ENCODE measurements around the gene SEMA6C.
A peak's percentile ranks its signal among the peaks of the same experiment; 100 is the strongest.

SEMA6C gene

DNA sequence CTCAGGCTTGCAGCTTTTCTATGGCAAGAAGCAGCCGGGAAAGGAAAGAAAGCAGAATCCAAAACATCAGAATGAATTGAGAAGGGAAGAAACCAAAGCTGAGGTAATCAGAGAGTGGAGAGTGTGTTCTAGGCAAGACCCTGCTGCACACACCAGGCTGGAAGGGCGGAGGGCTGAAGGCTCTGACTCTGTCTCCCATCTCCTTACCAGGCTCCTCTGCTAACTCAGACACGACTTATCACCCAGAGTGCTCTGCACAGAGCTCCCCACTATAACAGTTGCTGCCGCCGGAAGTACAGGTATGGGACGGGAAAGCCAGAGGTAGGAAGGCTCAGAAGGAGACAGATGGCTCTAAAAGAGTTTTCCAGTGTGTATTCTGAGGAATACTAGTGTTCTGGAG, 20.7 kb upstream of the SEMA6C start:
- peak overlapping the region; percentile 82; the same call in 1 of the 2 replicates for H3K4me3 ChIP-seq (ENCODE audit: low read depth, low read length)
- POLR2A ChIA-PET: interaction anchor here (1.0 to 3.3 kb wide), 4 partner anchors 7 to 114 kb away, joined by 3 to 23 read pairs (median 3); partner anchors contain the start of genes VPS72 and ZNF687
- TF ChIP-seq PRDM1 (tag by site-specific recombination; IDR thresholded peaks at IDR 0.05): no peak
- no peak for TF ChIP-seq ZNF23 (tag by site-specific recombination; IDR thresholded peaks at IDR 0.05; ENCODE audit: borderline replicate concordance)
- TF ChIP-seq GLI4 (tag by site-specific recombination; IDR thresholded peaks at IDR 0.05): no peak
- no peak for TF ChIP-seq GLI2 (tag by site-specific recombination; IDR thresholded peaks at IDR 0.05; ENCODE audit: borderline replicate concordance, low read depth)
- no peak for TF ChIP-seq ZBTB21 (tag by site-specific recombination; IDR thresholded peaks at IDR 0.05)
- TF ChIP-seq ZNF768 (tag by site-specific recombination; IDR thresholded peaks at IDR 0.05): no peak
- TF ChIP-seq SALL2 (tag by site-specific recombination; IDR thresholded peaks at IDR 0.05; ENCODE audit: borderline replicate concordance): no peak
- no peak for TF ChIP-seq MEIS1 (CRISPR knock-in tag; IDR thresholded peaks at IDR 0.05; ENCODE audit: borderline replicate concordance)
- TF ChIP-seq, protein P1, sequence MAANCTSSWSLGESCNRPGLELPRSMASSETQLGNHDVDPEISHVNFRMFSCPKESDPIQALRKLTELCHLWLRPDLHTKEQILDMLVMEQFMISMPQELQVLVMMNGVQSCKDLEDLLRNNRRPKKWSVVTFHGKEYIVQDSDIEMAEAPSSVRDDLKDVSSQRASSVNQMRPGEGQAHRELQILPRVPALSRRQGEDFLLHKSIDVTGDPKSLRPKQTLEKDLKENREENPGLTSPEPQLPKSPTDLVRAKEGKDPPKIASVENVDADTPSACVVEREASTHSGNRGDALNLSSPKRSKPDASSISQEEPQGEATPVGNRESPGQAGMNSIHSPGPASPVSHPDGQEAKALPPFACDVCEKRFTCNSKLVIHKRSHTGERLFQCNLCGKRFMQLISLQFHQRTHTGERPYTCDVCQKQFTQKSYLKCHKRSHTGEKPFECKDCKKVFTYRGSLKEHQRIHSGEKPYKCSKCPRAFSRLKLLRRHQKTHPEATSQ (tag by site-specific recombination; IDR thresholded peaks at IDR 0.05): no peak
- TF ChIP-seq SP3 (tag by site-specific recombination; IDR thresholded peaks at IDR 0.05): no peak
- no peak for TF ChIP-seq EGR2 (tag by site-specific recombination; IDR thresholded peaks at IDR 0.05; ENCODE audit: low read depth)
- TF ChIP-seq TSHZ1 (tag by site-specific recombination; IDR thresholded peaks at IDR 0.05; ENCODE audit: borderline replicate concordance): no peak
- TF ChIP-seq ZNF174 (tag by site-specific recombination; IDR thresholded peaks at IDR 0.05): no peak
- TF ChIP-seq ZNF660 (tag by site-specific recombination; IDR thresholded peaks at IDR 0.05): no peak
- TF ChIP-seq SP7 (tag by site-specific recombination; IDR thresholded peaks at IDR 0.05): no peak
- TF ChIP-seq ZNF248 (tag by site-specific recombination; IDR thresholded peaks at IDR 0.05): no peak
- no peak for TF ChIP-seq HOXD13 (CRISPR knock-in tag; IDR thresholded peaks at IDR 0.05; ENCODE audit: borderline replicate concordance)
- TF ChIP-seq ZNF629 (tag by site-specific recombination; IDR thresholded peaks at IDR 0.05): no peak
- TF ChIP-seq ZNF398 (tag by site-specific recombination; IDR thresholded peaks at IDR 0.05): no peak
- TF ChIP-seq, protein P2, sequence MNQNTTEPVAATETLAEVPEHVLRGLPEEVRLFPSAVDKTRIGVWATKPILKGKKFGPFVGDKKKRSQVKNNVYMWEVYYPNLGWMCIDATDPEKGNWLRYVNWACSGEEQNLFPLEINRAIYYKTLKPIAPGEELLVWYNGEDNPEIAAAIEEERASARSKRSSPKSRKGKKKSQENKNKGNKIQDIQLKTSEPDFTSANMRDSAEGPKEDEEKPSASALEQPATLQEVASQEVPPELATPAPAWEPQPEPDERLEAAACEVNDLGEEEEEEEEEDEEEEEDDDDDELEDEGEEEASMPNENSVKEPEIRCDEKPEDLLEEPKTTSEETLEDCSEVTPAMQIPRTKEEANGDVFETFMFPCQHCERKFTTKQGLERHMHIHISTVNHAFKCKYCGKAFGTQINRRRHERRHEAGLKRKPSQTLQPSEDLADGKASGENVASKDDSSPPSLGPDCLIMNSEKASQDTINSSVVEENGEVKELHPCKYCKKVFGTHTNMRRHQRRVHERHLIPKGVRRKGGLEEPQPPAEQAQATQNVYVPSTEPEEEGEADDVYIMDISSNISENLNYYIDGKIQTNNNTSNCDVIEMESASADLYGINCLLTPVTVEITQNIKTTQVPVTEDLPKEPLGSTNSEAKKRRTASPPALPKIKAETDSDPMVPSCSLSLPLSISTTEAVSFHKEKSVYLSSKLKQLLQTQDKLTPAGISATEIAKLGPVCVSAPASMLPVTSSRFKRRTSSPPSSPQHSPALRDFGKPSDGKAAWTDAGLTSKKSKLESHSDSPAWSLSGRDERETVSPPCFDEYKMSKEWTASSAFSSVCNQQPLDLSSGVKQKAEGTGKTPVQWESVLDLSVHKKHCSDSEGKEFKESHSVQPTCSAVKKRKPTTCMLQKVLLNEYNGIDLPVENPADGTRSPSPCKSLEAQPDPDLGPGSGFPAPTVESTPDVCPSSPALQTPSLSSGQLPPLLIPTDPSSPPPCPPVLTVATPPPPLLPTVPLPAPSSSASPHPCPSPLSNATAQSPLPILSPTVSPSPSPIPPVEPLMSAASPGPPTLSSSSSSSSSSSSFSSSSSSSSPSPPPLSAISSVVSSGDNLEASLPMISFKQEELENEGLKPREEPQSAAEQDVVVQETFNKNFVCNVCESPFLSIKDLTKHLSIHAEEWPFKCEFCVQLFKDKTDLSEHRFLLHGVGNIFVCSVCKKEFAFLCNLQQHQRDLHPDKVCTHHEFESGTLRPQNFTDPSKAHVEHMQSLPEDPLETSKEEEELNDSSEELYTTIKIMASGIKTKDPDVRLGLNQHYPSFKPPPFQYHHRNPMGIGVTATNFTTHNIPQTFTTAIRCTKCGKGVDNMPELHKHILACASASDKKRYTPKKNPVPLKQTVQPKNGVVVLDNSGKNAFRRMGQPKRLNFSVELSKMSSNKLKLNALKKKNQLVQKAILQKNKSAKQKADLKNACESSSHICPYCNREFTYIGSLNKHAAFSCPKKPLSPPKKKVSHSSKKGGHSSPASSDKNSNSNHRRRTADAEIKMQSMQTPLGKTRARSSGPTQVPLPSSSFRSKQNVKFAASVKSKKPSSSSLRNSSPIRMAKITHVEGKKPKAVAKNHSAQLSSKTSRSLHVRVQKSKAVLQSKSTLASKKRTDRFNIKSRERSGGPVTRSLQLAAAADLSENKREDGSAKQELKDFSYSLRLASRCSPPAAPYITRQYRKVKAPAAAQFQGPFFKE (tag by site-specific recombination; IDR thresholded peaks at IDR 0.05; ENCODE audit: borderline replicate concordance): no peak
- no peak overlapping the region for H3K27ac ChIP-seq (ENCODE audit: extremely low read depth, low read depth, low read length)
- H3K36me3 ChIP-seq (ENCODE audit: control insufficient read depth in 2 of 2, insufficient read depth in 1 of 2, low read length in 2 of 2): peaks cover 16 to 53% of the 10 kb centered on the region in 2 experiments
- no peaks in the 10 kb centered on the region for H3K9me3 ChIP-seq (ENCODE audit: control insufficient read depth, insufficient read depth, low read depth, low read length)
- CTCF ChIA-PET: interaction anchor here (0.9 to 1.8 kb wide), 2 partner anchors 9 to 95 kb away, joined by 3 to 5 read pairs; partner anchors contain the start of gene TMOD4
- peaks cover 6% of the 10 kb centered on the region; the same call in 1 of the 2 replicates for H3K4me1 ChIP-seq (ENCODE audit: control insufficient read depth, insufficient read depth, low read length)
